ENCODE measurements around the gene PHF21B.

Gene PHF21B

GRCh38 chr22:44882226-44882905 is 127.4 kb downstream of the PHF21B start:
- FAIRE-seq = no peak
- no peak for DNase-seq (ENCODE audit: insufficient read length, low spot score)
- TF ChIP-seq POLR2A (IDR thresholded peaks at IDR 0.05; ENCODE audit: low read depth, low read length) = no peak

GRCh38 chr22:44881624-44882023 is 128.2 kb downstream of the PHF21B start:
- TF ChIP-seq POLR2A (IDR thresholded peaks at IDR 0.05; ENCODE audit: low read depth, low read length) = no peak
- DNase-seq (ENCODE audit: insufficient read length, low spot score) (no peak), FAIRE-seq (no peak)

GRCh38 chr22:44880610-44881290 is 129.1 kb downstream of the PHF21B start:
- no peak for TF ChIP-seq POLR2A (IDR thresholded peaks at IDR 0.05; ENCODE audit: low read depth, low read length)
- FAIRE-seq (no peak), DNase-seq (ENCODE audit: insufficient read length, low spot score) (no peak)

DNA sequence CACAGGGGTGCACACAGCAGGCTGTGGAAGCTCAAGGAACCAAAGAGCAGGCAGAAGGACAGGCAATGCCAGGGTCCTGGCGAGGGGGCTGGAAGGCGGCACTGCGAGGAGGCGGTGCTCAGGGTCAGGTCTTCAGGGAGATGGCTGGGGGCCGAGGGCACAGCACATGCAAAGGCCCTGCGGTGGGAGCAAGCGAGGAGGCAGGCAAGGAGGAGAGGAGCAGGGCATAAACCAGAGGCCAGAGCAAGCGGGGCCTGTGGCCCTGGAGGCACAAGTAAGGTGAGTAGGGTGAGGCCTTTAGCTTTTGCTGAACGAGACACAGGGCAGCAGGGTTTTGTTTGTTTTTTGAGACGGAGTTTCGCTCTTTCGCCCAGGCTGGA is 130.5 kb downstream of the PHF21B start:
- no peak for TF ChIP-seq POLR2A (IDR thresholded peaks at IDR 0.05; ENCODE audit: low read depth, low read length)
- no peak for DNase-seq (ENCODE audit: insufficient read length, low spot score)
- FAIRE-seq = no peak

DNA sequence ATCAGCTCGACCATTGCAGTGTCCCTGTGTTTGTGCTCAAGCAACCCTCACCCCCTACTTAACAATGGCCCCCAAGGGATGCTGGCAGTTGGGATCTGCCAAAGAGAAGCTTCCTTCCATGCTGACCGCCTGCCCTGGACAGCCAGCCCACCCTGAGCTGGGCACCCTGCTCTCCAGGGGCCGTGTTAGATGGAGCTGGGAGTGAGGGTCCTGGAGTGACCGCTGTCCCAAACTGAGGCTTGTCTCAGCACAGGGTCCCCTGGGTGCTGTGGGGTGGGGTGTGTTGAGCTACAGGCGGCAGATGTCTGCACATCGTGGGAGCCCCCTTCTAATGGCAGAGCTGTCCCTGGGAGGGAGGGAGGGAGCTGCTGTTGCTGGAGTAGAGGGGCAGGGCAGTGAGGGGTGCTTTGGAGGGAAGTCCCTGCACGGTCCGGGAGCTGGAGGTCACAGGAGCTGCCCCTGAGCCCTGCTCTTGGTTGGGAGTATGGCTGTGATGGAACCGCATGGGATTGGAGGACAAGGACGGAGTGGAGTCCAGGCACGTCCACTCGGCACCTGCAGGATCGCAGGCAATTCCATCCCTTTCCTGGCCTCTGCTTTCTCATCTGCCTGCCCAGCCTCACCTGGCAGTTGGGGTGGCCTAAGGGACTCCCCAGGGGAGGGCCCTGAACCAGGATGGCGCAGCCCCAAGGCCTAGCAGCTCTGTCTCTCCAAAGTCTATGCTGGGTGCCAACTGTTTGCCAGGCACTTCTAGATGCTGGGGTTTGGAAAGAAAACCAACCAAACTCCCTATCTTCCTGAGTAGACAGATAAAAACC is 131.1 kb downstream of the PHF21B start:
- no peak for FAIRE-seq
- DNase-seq (ENCODE audit: insufficient read length, low spot score) = no peak
- no peak for TF ChIP-seq POLR2A (IDR thresholded peaks at IDR 0.05; ENCODE audit: low read depth, low read length)

DNA sequence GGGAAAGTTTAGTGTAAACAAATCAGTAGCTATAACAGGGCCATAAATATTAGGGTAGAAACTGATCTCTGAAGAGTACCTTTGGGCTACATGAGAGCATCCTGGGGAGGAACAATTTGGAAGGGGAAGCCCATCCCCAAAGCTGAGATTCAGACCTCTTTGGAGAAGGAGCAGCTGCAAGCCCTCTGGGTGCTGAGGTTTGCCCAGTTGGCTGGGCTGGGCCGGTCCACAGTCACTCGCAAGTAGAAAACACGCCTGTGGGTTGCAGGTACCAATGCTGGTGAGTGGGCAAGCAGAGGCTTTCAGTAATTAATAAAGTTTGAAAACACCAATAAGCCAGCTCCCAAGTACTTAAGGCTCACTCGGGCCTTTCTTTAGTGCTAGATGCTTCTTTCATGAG is 132.9 kb downstream of the PHF21B start:
- DNase-seq (ENCODE audit: insufficient read length, low spot score) (no peak), FAIRE-seq (no peak)
- TF ChIP-seq POLR2A (IDR thresholded peaks at IDR 0.05; ENCODE audit: low read depth, low read length) = no peak

DNA sequence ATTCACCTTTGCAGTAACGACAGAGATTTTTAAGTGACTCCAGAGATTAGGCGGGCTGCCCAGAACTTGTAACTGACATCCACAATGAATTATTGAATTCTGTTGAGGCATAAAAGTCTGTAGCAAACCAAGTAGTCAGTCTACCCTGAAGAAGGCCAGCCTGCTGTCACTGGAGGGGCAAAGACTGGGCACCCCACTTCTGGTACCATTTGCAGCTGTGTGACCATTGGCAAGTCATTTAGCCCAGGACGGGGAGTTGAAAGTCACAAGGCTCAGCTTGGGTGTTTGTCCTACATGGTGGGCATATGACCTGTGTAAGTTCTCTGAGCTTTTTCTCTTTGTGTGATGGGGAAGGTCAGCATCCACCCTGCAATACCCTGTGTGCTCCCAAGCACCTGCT is 138.0 kb downstream of the PHF21B start:
- FAIRE-seq (no peak), DNase-seq (ENCODE audit: insufficient read length, low spot score) (no peak)
- no peak for TF ChIP-seq POLR2A (IDR thresholded peaks at IDR 0.05; ENCODE audit: low read depth, low read length)

- TF ChIP-seq POLR2A (IDR thresholded peaks at IDR 0.05; ENCODE audit: low read depth, low read length) = no peak
- DNase-seq (ENCODE audit: insufficient read length, low spot score) = peak; percentile 52
- peak; percentile 62 for FAIRE-seq
Measured at GRCh38 chr22:44870021-44870420, 139.8 kb downstream of the PHF21B start.

DNA sequence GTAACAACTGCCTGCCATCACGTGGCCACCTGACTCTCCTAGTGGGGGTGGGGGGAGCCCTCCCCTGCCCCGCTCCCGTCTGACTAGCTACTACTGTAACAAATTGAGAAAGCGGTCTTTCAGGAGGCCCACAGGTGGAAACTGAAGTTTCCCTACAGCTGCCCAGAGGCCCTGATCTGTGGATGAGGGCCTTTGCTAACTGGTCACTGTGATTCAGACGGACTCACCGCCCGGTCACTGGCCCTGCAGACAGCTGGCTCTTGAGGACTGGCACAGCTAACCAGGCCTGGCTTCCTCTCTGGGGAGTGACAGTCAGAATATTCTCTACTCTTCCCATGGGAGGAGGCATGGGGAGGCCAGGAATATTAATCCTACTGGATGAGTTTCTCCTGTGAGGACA is 140.6 kb downstream of the PHF21B start:
- no peak for TF ChIP-seq POLR2A (IDR thresholded peaks at IDR 0.05; ENCODE audit: low read depth, low read length)
- peak; percentile 49 for DNase-seq (ENCODE audit: insufficient read length, low spot score)
- FAIRE-seq = peak; percentile 55

- no peak for TF ChIP-seq POLR2A (IDR thresholded peaks at IDR 0.05; ENCODE audit: low read depth, low read length)
- DNase-seq (ENCODE audit: insufficient read length, low spot score) (no peak), FAIRE-seq (no peak)
Measured at GRCh38 chr22:44865193-44866057, 144.4 kb downstream of the PHF21B start.

- DNase-seq (ENCODE audit: insufficient read length, low spot score) (no peak), FAIRE-seq (no peak)
- no peak for TF ChIP-seq POLR2A (IDR thresholded peaks at IDR 0.05; ENCODE audit: low read depth, low read length)
Measured at GRCh38 chr22:44862981-44863860, 146.6 kb downstream of the PHF21B start.

GRCh38 chr22:44862281-44862680 is 147.5 kb downstream of the PHF21B start:
- FAIRE-seq (no peak), DNase-seq (ENCODE audit: insufficient read length, low spot score) (no peak)
- no peak for TF ChIP-seq POLR2A (IDR thresholded peaks at IDR 0.05; ENCODE audit: low read depth, low read length)

- FAIRE-seq = no peak
Measured at GRCh38 chr22:44861245-44861644, 148.6 kb downstream of the PHF21B start.

More at GRCh38 chr22:44861245-44861644, 148.6 kb downstream of the PHF21B start:
- DNase-seq (ENCODE audit: insufficient read length, low spot score) = no peak
- no peak for TF ChIP-seq POLR2A (IDR thresholded peaks at IDR 0.05; ENCODE audit: low read depth, low read length)

All from H54 (cell line).